ENCODE measurements around the gene RAB6C.
"Not testable (repeated sequence)": the region's sequence is repeated elsewhere in the genome, so short reads cannot be mapped to it uniquely, and the experiment has no call there.

RAB6C gene

DNA sequence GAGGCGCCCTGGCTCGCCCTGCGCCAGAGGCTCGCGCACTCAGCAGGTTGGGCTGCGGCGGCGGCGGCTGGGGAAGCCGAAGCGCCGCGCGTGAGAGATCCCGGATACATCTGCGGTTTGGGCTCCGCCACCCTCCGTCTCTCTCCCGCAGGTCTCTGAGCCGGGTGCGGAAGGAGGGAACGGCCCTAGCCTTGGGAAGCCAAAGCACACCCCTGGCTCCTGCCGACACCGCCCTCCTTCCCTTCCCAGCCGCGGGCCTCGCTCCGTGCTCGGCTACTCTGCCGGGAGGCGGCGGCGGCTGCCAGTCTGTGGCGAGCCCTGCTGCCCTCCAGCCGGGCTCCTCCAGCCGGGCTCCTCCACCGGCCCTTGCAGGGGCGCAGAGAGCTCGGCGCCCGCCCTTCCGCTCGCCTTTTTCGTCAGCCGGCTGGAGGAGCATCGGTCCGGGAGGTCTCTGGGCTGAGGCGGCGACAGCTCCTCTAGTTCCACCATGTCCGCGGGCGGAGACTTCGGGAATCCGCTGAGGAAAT is at the start of gene RAB6C:
RAB6C (plus strand) TSS at position 38 of the 527 bp plus-strand sequence; CDS start at position 488, 450 bp downstream.
- not testable (repeated sequence) for DNase-seq

DNA sequence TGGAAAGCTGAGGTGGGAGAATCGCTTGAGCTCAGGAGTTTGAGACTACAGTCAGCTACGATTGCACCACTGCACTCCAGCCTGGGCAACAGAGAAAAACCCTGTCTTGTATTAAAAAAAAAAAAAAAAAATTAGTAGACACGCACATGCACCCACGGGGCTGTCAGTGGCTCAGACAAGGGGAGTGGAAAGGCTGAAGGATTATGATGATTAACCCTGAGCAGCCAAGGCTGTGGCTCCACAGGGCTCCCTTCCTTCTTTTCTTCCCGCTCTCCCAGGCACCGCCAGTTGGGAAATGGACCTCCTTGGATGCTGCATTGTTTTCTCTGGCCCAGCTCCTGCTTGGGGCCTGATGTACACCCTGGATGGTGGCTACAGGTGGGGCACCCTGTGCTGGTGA is 49.0 kb upstream of the RAB6C start:
- no peak for DNase-seq

DNA sequence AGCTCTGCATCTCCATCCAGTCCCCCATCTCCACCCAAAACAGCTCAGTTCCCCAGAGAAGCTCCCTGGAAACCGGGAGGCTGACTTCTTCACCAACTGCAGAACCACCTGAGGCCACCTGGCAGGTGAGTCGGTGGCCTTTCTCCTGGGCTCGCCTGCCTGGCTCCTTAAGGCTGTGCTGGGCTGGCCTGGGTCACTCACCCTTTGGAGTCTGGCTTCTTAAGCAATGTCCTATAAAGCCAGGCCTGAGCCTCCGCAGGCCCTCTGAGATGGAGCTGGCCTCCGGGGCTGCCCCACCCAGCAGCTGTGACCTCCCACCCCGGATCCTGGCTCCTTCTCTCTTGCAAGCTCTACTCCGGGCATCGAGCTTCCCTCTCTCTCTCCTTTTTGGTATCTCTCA is 46.1 kb upstream of the RAB6C start:
- not testable (repeated sequence) for DNase-seq

DNA sequence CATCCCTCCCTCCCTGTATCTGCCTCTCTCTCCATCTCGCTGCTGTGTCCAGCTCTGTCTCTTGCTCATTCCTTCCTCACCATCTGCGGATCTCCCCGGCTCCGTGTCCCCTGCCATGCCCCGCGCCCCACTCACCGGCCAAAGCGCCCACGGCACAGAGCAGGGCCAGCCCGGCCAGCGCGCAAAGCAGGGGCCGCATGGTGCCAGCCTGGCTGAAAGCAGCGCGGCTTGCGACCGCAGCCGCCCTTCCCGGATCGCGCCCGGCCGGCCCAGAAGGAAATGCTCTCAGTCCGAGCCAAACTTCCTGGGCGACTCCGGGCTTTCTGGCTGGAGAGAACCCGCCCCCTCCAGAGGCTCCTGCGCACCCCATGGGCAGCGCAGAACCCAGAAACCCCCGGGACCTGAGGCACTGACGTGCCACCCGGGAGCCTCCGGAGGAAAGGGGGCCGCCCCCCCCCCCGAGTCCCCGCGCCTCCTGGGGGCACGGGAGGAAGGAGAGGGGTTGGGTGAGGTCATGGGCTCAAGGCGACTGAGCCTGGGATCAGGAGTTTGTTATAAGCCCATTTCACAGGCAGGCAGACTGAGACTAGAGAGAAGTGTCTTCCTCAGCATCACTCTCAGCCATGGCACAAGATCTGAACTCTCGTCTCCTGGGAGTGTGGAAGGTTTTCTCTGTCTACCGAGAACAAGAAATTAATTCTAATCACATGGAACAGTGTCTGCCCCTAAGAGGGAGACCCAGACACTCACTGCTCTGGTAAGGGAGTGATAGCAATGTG is 45.2 kb upstream of the RAB6C start:
- DNase-seq, result no peak

DNA sequence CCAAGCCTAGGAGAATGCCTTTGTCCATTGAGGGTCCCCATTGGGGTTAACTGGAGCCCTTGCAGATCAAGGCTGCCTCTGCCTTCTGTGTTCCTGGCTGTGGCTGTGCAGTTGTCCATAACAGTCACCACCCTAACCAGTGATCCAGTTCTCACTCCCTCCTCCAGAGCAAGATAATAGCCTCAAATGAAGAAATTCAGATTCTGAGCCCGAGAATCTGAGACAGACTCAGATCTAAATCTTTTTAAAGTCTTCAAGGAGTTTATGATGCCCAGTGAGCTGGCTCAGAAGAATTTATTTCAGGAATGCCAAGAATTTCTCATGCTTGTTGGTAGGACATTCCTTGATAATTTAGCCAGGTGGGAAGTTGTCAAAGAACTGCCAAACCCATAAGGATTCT is 44.3 kb upstream of the RAB6C start:
- DNase-seq, result no peak

DNA sequence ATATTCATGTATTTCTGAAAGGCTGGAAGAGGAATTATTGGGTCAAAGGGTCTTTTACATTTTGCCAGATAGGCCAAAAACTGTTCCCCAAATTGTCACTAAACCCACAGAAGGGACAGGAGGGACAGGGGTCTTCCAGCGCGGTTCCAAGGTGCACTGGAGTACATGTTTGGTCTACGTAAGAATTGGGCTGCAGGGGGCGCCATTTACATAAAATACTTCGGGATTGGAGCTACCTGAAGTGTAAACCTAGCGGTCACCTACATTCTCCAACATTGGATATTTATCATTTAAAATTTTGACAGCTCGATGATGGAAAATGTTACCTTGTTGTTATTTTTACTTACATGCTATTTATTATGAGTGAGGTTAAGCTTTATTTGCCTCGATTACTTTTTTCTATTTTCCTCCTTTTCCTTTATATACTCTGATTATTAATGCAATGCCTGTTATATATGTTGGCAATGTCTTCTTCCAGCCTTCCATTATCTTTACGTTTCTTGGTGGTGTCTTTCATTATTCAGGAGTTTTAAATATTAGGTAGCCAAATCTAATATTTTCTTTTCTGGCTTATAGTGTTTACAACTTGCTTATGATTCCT is 43.0 kb upstream of the RAB6C start:
- peak; percentile 55 for DNase-seq

DNA sequence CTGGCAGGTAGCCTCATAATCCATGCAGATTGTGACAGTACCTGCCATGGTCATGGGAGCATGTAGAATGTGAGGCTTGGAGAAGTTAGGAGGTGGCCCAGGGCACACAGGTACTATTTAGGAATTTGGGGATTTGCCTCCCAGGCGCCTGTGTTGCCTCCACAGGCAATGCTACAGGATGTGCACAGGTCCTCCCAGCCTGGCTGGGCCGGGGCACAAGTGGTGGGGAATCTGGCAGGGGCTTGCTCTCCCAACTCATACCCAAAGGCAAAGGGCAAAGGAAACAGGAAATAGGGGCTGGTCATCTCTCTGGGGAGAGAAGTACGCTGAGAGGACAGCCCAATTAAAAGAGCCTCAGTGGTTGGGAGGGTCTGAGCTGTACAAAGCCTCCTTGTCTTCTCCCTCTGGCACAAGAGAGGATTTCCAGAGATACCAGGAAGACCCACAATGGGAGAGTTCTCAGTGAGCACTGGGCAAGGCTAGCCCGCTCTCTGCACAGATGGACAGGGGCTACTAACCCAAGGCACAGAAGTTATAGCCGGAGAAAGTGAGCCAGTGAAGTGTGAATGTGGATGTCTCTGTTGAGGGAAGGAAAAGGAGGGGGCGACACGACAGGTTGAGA is 40.5 kb upstream of the RAB6C start:
- DNase-seq, result not testable (repeated sequence)

DNA sequence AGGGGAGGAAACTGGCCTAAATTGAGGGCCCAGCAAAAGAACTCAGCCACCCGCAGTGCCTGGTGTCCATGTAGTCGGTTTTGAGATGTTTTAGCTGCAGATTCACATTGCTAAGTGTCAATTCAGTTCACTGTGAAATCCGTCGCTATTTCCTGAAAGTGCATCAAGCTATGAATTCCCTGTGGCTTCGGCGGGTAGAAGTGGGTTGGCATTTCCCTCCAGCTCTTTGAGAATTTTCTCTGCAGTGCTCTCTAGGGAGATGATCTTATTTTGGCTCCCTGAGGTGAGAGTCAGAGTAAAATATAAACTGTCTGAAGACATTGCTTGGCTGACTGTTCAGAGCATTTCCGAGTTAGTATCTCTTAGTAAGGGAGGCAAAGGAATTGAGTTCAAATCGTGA is 36.0 kb upstream of the RAB6C start:
- not testable (repeated sequence) for DNase-seq

DNA sequence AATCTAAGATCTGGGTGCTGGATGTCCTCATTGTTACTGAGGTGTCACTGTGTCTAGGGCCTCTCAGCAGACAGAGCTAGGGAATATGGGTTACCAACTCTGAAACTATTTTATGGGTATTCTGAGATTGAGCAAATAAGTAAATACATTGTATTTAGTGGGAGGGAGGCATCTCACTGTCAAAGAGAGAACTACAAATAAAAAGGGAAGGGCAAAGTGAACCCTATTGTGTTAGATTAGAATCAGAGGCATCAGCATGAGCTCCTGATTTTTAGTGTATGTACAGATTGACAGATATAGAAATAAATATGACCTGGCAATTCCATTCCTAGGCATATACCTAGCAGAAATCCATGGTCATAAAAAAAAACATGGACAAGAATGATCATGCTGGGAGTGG is 33.9 kb upstream of the RAB6C start:
- DNase-seq, result no peak

DNA sequence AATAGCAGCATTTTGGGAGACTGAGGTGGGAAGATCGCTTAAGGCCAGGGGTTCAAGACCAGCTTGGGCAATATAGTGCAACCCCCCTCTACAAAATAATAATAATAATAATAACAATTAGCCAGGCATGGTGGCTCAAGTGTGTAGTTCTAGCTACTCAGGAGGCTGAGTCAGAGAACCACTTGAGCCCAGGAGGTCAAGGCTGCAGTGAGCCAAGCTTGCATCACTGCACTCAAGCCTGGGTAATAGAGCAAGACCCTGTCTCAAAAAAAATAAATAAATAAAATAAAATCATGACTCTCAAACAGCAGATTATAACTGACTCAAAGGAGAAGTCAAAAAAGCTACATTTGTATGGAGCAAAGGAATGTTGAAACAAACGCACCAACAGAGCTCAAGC is 31.8 kb upstream of the RAB6C start:
- DNase-seq, result not testable (repeated sequence)

DNA sequence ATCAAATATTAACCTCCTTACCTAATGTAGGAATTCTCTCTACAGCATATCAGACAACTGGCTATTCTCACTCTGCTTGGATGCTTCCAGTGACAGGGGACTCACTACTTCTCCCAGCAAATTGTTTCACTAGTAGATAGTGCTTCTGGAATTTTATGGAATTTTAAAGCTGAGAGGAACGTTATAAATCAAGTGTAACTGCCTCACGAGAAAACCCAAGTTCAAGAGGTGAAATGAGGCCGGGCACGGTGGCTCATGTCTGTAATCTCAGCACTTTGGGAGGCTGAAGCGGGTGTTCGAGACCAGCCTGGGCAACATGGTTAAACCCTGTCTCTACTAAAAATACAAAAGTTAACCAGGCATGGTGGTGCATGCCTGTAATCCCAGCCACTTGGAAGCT is 23.3 kb upstream of the RAB6C start:
- not testable (repeated sequence) for DNase-seq

DNA sequence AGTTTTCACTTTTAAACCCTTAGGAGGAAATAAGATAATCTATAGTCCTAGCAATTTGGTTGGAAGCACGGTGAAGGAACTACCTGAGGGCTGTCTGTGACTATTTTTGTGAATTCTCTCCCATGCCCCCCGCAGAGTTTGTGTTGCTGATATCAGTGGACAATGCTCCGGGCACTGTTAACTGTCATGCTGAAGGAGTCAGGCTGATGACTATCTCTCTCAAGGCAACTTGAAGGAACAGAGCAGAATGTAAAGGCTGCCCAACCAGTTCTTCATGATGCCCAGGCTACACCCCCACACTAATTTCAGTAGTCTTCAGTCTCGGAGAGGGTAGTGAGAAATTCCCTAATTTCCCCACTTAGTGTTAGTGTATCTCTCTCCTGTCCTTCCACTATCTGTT is 21.6 kb upstream of the RAB6C start:
- DNase-seq, result no peak

DNA sequence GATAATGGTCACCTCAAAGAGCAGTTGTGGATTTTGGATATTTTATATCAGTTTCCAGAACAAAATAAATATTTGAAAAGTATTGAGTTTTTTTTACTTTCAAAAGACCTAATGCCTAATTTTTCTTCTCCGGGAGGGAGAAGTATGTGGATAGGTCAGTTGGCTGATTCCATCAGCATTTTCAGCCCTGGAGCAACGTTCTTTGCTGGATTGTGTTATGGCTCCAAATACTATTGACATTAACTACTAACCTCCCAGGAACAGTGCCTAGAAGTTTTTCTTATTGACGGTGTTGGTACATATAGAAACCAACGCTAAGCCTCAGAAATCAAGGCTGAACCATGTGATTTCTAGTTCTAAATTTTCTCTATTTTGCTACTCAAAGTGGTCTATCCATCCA is 20.7 kb upstream of the RAB6C start:
- not testable (repeated sequence) for DNase-seq

DNA sequence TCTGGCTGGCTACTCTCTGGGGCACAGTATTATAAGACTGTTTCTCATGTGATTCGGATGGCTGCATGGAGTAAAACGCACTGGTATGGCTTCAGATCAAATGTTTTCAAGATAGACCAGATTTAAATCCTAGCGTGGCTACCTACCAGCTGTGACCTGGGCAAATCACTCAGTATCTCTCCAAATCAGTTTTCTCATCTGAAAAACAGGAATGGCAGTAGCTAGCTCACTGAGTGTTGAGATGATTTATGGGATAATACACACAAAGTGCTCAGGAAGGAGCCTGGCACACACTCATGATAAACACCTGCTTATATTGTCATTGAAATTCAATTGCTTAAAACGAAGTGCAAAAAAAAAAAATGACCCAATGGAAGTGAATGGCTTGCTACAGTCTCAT is 10.9 kb upstream of the RAB6C start:
- not testable (repeated sequence) for DNase-seq

DNA sequence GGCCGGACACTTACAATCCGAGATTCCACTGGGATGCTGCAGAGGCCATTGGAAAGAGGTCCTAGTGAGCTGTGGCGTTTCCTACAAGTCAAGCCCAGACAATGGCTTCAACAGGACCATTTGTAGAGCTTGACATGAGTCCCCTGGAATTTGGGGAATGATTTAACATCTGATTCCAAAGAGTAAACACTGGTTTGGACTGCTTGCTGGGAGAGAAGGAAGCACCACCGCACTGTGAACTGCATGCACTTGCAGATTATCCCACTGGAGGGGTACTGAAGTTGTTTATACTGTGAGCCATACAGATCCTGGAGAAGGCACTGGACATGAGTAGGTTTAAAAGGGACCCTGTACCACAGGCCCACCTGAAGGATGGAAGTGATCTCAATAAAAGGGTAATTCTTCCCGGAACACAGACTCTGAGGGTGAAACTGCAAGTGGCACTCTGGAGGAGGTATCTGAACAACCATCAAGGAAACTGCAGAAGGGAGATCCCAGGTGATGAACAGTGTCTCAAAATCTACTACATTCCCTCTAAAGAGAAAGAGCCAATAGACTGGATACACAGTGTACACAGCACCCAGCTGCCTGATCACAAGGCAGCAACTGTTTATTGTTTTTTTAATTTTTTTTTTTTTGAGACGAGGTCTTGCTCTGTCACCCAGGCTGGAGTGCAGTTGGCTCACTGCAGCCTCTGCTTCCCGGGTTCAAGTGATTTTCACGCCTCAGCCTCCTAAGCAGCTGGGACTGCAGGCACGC is 4.3 kb upstream of the RAB6C start:
- DNase-seq, result no peak

DNA sequence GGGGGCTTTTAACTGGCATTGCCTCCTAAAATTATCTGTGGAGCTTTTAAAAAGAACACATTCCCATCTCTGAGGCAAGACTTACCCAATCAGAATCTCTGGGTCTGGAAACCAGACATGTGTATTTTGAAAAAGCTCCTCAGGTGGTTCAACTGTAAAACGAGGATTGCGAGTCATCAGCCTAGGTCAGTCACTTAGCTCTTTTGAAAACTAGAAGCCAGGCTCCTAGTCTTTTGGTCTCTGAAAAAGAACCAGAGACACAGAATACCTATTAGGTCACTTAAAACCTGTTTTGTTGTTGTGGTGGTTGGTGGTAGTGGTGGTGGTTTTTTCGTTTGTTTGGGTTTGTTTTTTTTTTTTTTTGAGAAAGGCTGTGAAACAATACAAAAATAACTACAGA is 2.5 kb upstream of the RAB6C start:
- not testable (repeated sequence) for DNase-seq

DNA sequence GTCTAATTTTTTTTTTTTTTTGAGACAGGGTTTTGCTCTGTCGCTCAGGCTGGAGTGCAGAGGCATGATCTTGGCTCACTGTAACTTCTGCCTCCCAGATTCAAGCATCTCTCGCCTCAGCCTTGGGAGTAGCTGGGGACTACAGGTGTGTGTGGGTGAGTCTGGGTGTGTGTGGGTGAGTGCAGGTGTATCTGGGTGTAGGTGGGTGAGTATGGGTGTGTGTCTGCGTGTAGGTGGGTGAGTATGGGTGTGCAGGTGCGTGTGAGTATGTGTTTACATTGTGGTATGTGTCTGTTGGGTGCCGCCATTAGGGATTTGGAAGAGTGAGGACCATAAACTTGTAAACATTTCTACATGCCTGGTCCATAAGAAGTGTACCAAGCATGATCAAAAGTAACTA is 1.5 kb upstream of the RAB6C start:
- DNase-seq, result no peak

DNA sequence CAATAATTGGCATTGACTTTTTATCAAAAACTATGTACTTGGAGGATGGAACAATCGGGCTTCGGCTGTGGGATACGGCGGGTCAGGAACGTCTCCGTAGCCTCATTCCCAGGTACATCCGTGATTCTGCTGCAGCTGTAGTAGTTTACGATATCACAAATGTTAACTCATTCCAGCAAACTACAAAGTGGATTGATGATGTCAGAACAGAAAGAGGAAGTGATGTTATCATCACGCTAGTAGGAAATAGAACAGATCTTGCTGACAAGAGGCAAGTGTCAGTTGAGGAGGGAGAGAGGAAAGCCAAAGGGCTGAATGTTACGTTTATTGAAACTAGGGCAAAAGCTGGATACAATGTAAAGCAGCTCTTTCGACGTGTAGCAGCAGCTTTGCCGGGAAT is 780 bp downstream of the RAB6C start:
- not testable (repeated sequence) for DNase-seq

DNA sequence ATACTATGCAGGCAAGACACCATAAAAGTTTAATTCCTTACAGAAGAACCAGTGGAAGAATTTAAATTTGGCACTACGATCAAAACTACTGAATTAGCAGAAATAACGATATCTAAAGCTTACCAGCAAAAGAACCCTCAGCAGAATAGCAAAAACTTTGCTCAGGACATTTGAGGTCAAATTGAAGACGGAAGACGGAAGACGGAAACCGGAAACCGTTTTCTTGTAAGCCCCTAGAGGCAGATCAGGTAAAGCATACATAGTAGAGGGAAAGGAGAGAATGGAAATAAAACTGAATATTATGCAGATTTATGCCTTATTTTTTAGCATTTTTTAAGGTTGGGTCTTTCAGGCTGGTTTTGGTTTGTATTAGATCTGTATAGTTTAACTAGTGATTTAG is 2.2 kb downstream of the RAB6C start:
- not testable (repeated sequence) for DNase-seq

DNA sequence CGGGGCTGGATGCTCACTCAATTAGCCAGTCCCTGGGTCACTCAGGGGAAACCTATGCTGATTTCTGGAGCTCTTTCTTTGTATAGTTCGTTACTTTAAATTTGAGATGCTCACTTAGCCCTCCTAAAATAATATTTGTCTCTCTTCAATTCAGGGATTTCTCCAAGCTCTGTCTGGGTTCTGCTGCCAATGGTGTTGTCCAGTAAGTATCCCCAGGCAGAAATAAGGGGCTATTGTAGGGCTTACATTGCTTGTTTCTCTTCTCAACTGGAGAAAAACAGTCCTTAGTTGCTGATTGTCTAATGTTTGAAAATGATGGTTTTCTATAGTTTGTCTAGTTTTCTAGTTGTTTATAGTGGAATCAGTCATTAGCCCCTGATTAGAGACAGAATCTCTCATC is 5.0 kb downstream of the RAB6C start:
- DNase-seq, result no peak

DNA sequence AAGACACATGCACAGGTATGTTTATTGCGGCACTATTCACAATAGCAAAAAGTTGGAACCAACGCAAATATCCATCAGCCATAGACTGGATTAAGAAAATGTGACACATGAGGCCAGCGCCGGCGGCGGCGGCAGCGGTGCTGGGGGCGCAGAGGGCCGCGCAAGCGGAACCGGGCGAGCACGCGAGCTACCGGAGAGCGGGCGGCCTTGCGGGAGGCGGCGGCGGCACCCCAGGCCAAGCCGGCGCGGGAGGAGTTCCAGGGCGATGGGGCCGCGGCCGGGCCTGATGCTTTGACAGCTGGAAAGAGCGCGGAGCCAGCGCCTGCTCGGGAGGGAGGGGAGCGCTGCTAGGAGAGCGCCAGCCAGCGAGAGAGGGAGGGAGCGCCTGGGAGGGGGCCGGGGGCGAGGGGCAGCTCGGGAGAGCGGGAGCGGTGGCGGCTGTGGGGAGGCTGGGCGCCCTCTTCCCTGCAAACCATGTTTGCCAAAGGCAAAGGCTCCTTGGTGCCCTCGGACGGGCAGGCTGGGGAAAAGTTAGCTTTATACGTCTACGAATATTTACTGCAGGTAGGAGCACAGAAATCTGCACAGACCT is 13.0 kb downstream of the RAB6C start:
- not testable (repeated sequence) for DNase-seq

DNA sequence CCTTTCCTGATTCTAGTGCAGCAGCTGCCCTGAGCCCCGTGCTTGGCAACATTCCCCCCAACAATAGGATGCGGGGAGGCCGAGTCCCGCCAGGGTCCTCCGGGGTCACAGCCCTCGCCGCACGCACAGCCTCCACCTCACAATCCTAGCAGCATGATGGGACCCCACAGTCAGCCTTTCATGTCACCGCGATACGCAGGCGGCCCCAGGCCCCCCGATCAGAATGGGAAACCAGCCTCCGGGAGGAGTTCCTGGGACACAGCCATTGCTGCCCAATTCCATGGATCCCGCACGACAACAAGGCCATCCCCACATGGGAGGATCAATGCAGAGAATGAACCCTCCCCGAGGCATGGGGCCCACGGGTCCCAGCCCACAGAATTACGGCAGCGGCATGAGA is 13.7 kb downstream of the RAB6C start:
- not testable (repeated sequence) for DNase-seq

All from OCI-M1 (cell line).